ENCODE measurements around the gene HHAT.

DNA sequence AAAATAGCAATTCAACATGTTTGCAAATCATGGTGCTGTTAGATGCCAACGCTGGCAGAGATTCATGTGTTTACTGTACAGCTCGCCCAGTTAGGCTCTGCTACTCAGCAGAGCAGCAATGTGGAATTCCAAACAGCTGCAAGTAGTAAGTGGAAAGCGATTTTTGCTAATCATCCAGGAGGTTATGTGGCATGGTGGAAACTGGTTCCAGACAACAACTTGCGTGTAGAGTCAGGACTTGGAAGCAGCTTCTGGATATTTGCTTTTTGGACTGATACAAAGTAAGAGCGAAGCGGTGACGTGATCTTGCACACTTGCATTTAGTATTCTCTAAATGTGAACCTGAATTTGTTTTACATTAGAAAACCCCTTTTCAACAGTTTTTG is 27.1 kb upstream of the HHAT start:
- TF ChIP-seq CTCF (IDR thresholded peaks at IDR 0.05) (no peak), POLR2A (IDR thresholded peaks at IDR 0.05; ENCODE audit: low read depth) (no peak), POLR2AphosphoS5 (IDR thresholded peaks at IDR 0.05) (no peak)

Measured in esophagus muscularis mucosa (tissue), 3 donors.